NCI-H146 treated with DMSO at 0.1 percent for 48 hours (cell line): ENCODE results near the gene GBGT1.

Experiments
- DNase-seq: peaks from one replicate; lab custom pipeline; 2025; ENCODE audit not compliant: unreplicated experiment; lab: John Stamatoyannopoulos, UW

GBGT1 gene

DNA sequence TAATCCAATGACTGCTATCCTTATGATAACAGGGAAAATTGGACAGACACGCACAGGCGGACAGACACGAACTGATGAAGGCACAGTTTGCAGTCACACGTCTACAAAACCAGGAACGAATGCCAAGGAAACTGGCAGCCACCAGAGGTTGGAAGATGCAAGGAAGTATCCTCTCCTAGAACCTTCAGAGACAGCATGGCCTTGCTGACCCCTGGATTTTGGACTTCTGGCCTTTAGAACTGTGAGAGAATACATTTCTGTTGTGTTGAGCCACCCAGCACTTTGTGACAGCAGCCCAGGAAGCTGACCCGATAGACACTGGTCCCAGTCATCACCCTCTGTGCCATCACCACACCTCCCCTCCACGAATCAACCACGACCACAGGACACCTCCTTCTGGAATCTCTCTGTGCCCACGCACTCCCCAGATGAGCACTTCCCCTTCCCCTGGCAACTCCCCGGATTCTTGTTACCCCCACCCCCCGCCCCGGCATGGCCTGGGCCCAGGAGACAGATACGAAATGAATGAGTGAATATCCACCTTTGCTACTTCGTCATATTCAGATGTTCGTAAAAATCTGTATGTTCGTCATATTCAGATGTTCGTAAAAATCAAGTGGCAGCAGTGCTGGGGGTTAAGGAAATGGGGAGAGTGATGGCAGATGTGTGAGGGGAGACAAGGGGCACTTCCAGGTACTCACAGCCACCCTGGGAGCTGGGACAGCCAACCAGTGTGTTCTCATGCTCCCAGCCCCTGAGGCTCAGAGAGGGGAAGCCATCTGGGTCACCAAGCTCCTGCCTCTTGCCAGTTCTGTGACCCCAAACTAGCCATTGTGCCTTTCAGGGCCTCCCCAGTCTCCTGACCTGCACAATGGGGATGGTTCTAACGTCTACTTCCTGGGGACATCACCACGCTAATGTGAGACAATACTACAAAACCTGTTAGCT, 18.5 kb downstream of the GBGT1 start:
- no peak for DNase-seq

- peak; percentile 15 for DNase-seq
Measured at GRCh38 chr9:133144142-133144903, 19.4 kb downstream of the GBGT1 start.

- DNase-seq: no peak
Measured at GRCh38 chr9:133143639-133144141, 20.0 kb downstream of the GBGT1 start.

GRCh38 chr9:133142684-133143622, 20.8 kb downstream of the GBGT1 start:
- DNase-seq: no peak

DNA sequence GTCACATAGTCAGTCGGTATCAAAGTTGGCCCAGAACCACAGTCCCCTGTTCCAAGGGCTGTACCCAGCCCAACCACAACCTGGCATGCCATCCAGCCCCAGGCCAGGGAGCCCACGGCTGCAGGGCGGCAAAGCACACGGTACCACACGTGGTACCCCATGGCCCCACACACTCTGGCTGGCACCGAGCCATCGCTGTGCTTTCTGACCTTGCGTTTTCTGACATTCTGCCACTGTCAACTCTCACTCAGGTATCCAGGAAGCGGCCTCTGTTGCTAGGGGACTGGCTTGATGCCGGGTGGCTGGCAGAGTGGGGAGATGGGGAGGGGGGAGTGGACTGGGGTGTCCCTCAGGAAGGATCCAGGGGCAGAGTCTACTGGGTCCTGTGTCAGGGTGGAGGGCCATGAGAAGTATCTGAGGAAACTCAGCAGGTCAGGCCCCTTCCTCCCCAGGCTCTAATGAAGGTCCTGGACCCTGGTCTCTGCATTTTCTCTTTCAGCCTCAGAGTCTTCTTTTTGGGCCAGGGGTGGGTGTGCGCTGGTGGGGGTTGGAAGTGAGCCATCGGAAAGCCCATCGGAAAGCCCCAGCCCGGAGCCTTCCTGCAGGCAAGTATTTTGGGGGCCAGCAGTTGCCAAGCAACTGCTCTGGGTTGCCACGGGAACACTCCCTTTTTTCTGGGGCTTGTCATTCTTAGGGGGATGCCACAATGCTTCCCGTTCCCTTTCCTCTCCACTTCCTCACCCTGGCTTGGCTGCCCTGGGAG, 21.7 kb downstream of the GBGT1 start:
- no peak for DNase-seq

GRCh38 chr9:133140606-133141005, 23.1 kb downstream of the GBGT1 start:
- DNase-seq: no peak

GRCh38 chr9:133140174-133140505, 23.6 kb downstream of the GBGT1 start:
- no peak for DNase-seq

DNA sequence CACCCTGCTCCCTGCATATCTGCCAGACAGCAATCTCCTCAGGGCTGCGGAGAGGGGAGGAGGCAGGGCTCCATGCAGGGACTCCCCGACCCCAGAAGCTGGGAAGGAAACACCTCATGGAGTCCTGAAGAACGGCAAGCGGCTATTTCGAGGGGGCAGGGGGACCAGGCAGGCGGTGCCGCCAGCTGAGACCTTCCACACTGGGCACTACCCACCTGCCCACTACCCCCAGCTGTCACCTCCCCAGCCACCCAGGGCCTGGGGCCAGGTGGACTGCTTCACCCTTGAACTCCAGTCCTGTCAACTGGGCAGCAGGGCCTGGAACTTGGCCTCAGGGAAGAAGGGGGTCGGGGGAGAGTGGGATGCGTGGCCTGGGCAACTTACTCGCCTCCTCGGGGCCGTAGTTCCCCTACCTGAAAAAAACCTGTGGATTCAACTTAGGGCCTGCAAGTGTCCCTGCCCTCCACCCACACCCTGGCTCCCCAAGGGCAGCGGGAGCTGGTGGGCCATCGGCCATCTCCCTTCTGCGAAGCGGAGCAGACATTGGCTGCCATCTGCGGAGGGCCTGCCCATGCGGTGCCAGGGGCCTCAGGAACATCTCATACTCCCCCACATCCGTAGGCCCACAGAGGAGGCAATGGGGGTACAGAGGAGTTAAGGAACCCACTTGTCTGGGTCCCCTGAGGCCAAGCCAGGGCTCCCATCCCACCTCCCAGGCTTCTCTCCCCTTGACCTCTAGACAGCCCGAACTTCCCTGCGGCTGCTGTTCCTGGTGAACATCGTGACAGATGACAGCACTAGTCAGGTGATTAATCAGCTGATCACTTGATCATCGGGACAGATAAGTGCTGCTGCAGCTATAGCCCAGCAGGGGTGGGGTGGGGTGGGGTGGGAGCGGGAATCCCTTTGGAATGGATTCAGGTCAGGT, 24.2 kb downstream of the GBGT1 start:
- DNase-seq: no peak

DNA sequence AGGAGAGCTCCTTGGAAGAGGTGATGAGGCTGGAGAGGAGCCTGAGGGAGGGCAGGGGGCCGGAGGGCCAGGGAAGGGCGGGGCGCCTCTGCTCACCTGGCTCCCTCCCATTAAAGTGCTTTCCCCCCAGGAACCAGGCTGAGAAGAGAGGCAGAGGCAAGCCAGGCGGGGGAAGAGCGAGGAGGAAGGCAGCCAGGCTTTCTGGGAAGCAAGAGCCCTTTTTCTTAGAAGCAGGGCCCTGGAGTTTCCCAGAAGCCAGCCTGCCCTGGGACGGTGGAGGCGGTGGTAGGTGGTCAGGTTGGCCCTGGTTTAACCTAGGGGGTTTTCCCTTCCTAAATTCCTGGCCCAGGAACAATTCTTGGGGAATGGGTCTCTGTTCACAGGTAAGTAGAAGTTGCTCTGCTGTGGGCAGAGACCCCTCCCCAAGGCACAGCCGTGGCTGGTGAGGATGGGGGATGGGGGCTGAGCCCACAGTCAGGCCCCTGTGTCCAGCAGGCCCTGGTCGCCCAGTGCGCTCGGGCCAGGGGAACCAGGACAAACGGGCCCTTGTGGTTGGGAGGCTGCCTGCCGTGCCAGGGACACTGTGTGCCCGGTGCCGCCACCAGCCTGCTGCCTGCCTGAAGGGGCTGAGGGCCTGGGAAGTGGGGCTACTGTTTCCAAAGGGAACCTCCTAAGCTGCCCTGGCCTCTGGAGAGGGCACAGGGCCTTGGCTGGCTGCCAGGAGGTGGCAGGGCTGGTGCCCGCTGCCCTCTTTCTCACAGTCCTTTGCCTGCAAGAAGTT, 26.1 kb downstream of the GBGT1 start:
- DNase-seq: no peak

DNA sequence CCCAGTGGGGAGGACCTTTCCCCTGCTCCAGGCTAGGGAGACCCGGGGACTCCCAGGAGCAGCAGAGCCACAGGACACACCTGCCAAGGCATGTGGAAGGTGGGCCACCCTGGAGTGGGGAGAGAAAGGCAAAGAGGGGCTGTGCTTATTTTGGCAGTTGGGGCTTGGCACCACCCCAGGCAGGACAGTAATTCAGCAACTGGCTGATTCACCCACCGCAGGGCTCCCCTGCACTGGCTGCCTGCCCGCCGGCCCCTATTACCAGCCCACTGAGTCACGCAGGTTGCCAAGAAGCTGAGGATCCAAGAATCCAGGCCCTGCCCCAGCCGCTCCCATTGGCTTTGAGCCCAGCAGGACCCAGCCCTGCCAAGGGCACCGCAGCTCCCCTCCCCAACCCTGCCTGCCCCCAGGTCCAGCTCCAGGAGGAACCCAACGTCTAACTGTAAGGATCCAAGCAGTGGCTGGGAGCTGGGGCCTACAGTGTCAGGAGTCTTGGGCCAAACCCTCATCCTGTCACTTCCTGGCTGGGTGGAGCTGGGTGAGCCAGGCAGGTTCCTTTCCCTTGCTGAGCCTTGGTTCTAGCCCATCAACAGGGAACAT, 28.5 kb downstream of the GBGT1 start:
- no peak for DNase-seq

GRCh38 chr9:133134388-133135145, 29.1 kb downstream of the GBGT1 start:
- DNase-seq: no peak

DNA sequence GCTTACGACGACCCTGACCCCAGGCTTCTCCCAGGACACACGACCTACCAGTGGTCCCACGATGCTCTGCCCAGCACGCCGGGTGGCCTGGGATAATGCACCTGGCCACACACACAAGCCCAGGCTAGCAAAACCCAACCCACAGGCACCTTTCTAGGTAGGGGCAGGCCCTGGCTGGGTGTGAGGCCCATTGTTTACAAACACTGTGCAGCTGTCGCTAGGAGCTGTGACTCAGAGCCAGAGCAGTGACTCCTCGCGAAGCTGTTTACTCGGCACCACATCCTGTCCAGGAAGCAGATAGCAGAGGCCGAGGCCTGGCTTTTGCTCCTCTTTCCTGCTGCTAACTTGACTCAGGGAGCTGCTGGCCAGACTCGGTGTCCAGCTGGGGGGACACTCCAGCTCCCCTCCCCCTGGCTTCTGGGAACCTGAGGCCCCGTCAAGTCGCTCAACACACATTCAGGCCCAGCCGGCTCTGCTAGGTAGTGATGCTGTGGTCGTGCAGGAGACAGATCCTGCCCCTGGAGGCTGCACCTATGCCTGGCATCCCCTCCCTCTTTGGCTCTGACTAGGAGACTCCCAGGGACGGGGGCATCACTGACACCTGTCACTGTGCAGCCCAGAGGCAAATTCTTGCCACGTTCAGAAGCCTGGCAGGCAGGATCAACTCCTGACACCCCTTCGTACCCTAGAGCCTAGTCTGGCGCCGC, 29.9 kb downstream of the GBGT1 start:
- peak; percentile 84 for DNase-seq

- no peak for DNase-seq
Measured at GRCh38 chr9:133132174-133132573, 31.5 kb downstream of the GBGT1 start.

- no peak for DNase-seq
Measured at GRCh38 chr9:133131506-133131905, 32.2 kb downstream of the GBGT1 start.

GRCh38 chr9:133130685-133131244, 32.9 kb downstream of the GBGT1 start:
- DNase-seq: no peak
